ENCODE results near the gene USE1.
"Not testable (repeated sequence)": the region's sequence is repeated elsewhere in the genome, so short reads cannot be mapped to it uniquely, and the experiment has no call there.

USE1 gene, protein sequence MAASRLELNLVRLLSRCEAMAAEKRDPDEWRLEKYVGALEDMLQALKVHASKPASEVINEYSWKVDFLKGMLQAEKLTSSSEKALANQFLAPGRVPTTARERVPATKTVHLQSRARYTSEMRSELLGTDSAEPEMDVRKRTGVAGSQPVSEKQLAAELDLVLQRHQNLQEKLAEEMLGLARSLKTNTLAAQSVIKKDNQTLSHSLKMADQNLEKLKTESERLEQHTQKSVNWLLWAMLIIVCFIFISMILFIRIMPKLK

GRCh38 chr19:17215127-17215971, at the start of gene USE1:
USE1 (plus strand) TSS chr19:17215357; CDS start chr19:17215406, 49 bp downstream.
- peak; percentile 91 for DNase-seq

- no peak for DNase-seq
Observed at GRCh38 chr19:17165715-17166114, 49.4 kb upstream of the USE1 start.

DNA sequence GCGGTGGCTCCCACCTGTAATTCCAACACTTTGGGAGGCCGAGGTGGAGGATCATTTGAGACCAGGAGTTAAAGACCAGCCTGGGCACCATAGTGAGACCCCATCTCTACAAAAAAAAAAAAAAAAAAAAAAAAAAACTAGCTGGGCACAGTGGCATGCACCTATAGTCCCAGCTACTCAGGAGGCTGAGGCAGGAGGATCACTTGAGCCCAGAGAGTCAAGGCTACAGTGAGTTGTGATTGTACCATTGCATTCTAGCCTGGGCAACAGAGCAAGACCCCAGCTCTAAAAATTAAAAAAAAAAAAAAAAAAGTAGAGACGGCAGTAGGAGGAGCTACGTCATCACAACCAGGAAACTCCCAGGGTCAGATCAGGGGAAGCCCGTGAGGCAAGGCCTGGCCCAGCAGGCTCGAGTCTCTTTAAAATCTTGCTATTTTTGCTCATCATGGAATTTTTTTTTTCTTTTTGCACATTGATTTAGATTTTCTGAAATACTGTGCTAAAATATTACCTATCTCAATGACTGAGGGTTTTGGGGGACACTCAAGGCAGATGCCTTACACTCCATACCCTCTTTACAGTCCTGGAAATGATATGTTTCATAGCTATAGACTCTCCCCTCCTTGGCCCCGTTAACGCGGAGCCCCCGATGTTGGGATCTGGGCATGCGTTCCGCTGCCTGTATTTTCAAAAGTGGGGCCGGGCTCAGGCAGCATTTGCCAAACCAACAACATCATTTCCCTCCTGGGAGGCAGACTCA, 44.4 kb upstream of the USE1 start:
- DNase-seq = peak; percentile 32

DNA sequence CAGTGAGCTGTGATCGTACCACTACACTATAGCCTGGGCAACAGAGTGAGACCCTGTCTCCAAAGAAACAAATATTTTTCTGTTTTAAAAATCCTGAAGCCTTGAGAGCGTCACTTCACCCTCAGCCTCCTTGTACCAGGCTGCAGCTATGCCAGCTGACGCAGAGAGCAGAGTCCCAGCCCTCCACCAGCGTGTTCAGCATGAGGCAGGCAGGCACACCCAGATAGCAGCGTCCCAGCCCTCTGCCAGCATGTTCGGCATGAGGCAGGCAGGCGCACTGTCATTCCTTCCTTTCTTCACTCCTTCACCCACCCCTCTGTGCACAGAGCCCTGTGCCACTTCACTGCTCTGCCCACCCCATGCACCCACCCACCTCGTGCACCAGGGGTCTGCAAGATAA, 43.3 kb upstream of the USE1 start:
- DNase-seq = no peak

DNA sequence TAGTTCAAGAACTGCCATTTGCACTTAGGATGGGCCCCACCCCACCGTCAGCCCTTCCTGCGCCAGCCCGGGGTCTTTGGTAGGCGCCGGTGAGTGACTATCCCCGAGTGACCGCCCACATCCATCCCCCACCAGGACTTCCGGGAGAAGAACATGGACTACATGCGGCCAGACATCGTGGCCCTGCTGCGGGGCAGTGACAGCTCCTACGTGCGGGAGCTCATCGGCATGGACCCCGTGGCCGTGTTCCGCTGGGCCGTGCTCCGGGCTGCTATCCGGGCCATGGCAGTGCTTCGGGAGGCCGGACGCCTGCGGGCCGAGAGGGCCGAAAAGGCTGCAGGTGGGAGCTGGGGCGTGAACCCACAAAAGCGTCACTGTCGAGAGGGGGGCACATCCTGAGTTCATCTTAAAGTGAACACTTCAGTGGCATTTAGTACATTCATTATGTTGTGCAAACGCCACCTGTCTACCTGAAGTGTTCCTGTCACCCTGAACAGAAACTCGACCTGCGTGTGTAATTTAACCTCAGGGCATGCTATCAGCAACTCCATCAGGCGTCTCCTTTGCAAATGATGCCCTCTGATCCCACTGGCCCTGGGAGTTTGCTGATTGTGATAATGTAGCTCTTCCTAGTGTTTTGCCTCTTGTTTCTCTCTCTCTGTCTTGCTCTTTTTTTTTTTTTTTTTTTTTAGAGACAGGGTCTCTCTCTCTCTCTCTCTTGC, 42.4 kb upstream of the USE1 start:
- DNase-seq = no peak

- no peak for DNase-seq
Observed at GRCh38 chr19:17178291-17178690, 36.9 kb upstream of the USE1 start.

DNA sequence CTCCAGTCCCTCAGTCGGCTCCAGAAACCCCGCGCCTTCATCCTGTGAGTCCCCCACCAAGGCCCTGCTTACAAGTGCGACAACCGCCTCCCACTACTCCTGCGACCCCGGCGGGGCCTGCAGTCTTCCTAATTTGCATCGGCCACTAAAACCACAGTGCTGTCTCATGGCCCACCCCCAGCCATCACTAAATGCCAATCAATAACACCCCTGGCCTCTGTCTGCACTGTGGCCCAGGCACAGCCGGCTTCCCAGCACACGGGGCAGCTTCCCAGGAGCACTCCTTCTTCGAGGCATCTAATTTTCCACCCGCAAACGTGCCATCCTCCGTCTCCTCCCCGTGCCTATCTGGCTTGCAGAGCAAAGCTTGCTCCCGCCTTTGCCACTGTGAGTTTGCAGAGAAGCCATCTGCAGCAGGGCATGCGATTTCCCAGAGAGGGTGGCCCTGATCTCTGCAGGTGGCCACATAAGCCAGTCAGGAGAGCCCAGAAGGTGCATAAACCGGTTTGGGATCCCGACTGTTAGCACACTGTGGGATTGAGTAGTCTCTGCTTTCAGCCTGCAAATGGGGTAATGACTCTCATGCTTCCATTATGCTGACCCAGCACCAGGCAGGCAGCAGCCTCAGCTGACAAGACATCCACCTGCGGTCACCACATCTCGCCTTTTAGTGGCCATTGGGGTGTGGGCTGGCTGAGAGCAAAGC, 34.0 kb upstream of the USE1 start:
- DNase-seq = no peak

DNA sequence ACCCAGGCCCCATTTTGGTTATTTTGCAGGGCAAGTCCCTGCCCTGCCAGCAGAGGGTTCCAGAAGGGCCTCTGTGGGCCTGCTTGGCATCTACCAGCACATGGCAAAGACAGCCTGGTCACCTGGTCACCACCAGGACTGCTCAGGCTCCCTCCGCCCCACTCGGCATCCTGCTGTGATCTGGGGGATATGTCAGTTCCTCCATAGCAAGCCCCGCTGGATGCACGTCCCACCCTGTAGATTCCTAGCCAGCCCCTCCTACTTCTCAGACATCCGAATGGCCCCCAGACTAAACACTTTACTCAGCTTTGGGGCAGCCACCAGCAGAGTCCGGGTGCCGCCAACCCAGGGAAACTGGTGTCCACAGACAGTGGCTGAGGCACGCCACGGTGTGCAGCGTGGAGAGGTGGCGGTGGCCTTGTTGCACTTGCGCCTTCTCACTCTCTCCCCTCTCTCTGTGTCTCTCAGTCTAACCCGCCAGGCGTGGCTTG, 31.8 kb upstream of the USE1 start:
- peak; percentile 25 for DNase-seq

DNA sequence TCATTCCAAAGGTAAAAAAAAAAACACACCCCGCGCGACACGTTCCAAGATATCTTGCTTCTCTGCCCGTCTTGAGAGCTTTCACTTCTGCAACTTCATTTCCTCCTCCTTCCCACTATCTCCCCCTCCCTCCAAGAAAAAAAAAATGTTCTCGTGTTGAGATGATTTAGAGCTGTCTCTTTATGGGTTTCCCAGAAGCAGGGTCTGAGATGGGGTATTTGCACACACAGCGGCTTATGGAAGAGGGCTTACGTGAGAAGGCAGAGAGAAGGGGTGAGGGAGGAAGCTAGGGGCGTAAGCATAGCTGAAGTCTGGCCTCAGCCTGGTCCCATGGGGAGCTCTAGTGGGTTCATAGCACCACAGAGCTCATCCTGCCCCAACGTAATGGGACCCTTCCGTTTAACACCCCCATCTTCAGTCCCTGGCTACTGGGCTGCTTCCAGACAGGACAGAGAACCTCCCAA, 31.3 kb upstream of the USE1 start:
- DNase-seq = peak; percentile 31

- peak; percentile 69 for DNase-seq
Observed at GRCh38 chr19:17184371-17184841, 30.8 kb upstream of the USE1 start.

DNA sequence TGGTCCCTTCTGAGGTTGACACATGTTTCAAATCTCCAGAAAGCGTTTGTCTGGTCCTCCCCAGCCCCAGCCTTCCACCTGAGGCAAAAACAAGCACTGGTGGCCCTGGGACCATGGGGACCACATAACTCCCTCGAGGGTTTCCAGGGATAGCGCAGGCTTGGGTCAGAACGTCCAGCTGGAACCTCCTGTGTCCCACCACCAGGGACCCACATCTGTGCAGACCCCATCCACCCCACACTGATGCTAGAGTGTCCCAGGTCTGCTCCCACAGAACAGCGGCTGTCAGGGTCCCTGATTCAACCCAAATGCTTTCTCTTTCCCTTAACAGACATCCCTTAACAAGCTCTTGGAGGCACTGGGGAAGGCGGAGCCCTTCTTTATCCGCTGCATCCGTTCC, 29.6 kb upstream of the USE1 start:
- no peak for DNase-seq

GRCh38 chr19:17191736-17192135, 23.4 kb upstream of the USE1 start:
- not testable (repeated sequence) for DNase-seq

GRCh38 chr19:17192751-17193150, 22.4 kb upstream of the USE1 start:
- DNase-seq = no peak

DNA sequence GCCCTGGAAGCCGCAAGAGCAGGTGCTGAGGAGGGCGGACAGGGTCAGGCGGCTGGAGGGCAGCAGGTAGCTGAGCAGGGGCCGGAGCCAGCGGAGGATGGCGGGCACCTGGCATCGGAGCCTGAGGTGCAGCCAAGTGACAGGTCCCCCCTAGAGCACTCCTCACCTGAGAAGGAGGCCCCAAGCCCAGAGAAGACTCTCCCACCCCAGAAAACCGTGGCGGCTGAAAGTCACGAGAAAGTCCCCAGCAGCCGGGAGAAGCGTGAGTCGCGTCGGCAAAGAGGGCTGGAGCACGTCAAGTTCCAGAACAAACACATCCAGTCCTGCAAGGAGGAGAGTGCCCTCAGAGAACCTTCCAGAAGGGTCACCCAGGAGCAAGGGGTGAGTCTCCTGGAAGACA, 20.5 kb upstream of the USE1 start:
- DNase-seq = no peak

DNA sequence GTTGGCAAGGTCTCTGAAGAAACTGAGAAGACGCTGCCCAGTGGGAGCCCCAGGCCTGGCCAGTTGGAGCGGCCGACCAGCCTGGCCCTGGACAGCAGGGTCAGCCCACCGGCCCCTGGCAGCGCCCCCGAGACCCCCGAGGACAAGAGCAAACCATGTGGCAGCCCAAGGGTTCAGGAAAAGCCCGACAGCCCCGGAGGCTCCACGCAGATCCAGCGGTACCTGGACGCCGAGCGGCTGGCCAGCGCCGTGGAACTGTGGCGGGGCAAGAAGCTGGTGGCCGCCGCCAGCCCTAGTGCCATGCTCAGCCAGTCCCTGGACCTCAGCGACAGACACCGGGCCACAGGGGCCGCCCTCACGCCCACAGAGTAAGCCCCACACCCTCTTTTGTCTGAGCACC, 20.1 kb upstream of the USE1 start:
- DNase-seq = no peak

- DNase-seq = no peak
Observed at GRCh38 chr19:17196610-17197009, 18.5 kb upstream of the USE1 start.

- DNase-seq = no peak
Observed at GRCh38 chr19:17197666-17198065, 17.5 kb upstream of the USE1 start.

GRCh38 chr19:17200408-17201079, 14.6 kb upstream of the USE1 start:
- no peak for DNase-seq

DNA sequence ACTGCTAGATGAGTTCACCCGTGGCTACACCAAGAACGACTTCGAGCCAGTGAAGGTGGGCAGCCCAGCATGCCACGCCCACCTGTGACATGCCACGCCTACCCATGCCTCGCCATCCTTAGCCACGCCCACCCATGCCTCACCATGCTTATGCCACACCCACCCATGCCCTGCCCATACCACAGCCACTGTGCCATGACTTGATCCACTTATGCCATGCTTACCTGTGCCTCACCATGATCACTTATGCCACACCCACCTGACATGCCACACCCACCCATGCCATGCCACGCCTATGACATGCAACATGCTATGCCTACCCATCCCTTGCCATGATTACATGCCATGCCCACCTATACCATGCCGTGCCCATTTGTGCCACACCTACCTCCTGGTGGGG, 12.9 kb upstream of the USE1 start:
- no peak for DNase-seq

- DNase-seq = no peak
Observed at GRCh38 chr19:17202713-17203112, 12.4 kb upstream of the USE1 start.
